ENCODE results near the gene FBLN5.
"Not testable (repeated sequence)": the region's sequence is repeated elsewhere in the genome, so short reads cannot be mapped to it uniquely, and the experiment has no call there.

The FBLN5 gene

GRCh38 chr14:91899806-91900205 is 47.7 kb downstream of the FBLN5 start:
- Histone ChIP-seq H3K4me2 (no peak overlapping the region), H3K79me2 (ENCODE audit: insufficient read depth, low read depth) (no peaks in the 10 kb centered on the region)

GRCh38 chr14:91899213-91899612 is 48.3 kb downstream of the FBLN5 start:
- H3K27ac ChIP-seq, result no peak overlapping the region
- H3K27me3 ChIP-seq (ENCODE audit: insufficient read depth, low read depth), result no peaks in the 10 kb centered on the region
- H3K4me3 ChIP-seq (IDR thresholded peaks at IDR 0.05; ENCODE audit: insufficient read depth, low read depth, low read length), result no peak overlapping the region
- no peaks in the 10 kb centered on the region for H3K4me1 ChIP-seq (ENCODE audit: low read depth, poor library complexity, severe bottlenecking)
- H3K79me2 ChIP-seq (ENCODE audit: insufficient read depth, low read depth), result no peaks in the 10 kb centered on the region
- no peaks in the 10 kb centered on the region for H4K20me1 ChIP-seq (ENCODE audit: insufficient read depth)
- H3K9ac ChIP-seq, result no peak overlapping the region
- no peaks in the 10 kb centered on the region for H3K36me3 ChIP-seq (ENCODE audit: insufficient read depth)
- H3K4me2 ChIP-seq, result no peak overlapping the region
- no peak overlapping the region for H2AFZ ChIP-seq (ENCODE audit: low read depth)
- TF ChIP-seq CTCF (conservative IDR thresholded peaks at IDR 0.05; ENCODE audit: low read depth, low read length), result no peak

More at GRCh38 chr14:91899806-91900205, 47.7 kb downstream of the FBLN5 start:
- no peaks in the 10 kb centered on the region for H3K36me3 ChIP-seq (ENCODE audit: insufficient read depth)
- H4K20me1 ChIP-seq (ENCODE audit: insufficient read depth), result no peaks in the 10 kb centered on the region
- no peak overlapping the region for H3K27ac ChIP-seq
- no peak for TF ChIP-seq CTCF (conservative IDR thresholded peaks at IDR 0.05; ENCODE audit: low read depth, low read length)
- no peak overlapping the region for H3K4me3 ChIP-seq (IDR thresholded peaks at IDR 0.05; ENCODE audit: insufficient read depth, low read depth, low read length)
- H3K4me1 ChIP-seq (ENCODE audit: low read depth, poor library complexity, severe bottlenecking), result no peaks in the 10 kb centered on the region
- no peak overlapping the region for H2AFZ ChIP-seq (ENCODE audit: low read depth)
- no peaks in the 10 kb centered on the region for H3K27me3 ChIP-seq (ENCODE audit: insufficient read depth, low read depth)
- H3K9ac ChIP-seq, result no peak overlapping the region

DNA sequence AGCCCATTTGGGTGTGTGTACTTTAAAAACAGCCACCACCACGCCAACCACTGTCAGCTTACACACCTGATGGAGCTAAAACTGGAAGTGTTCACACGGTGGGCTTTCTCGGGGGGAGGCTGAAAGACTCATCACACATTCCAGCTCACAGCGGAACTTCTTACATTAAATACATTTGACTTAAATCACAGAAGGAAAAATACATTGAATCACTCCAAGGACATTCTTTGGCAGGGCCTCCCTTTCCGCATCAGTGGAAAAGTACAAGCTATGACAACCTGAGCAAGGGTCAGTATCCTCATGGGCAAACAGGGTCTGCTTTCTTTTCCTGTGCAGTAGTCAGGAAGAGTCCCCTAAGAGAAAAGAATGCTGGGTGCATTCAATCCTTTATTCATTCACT is 49.1 kb downstream of the FBLN5 start:
- no peak for TF ChIP-seq CTCF (conservative IDR thresholded peaks at IDR 0.05; ENCODE audit: low read depth, low read length)
- no peaks in the 10 kb centered on the region for H3K4me1 ChIP-seq (ENCODE audit: low read depth, poor library complexity, severe bottlenecking)
- H2AFZ ChIP-seq (ENCODE audit: low read depth), result no peak overlapping the region
- H3K79me2 ChIP-seq (ENCODE audit: insufficient read depth, low read depth), result no peaks in the 10 kb centered on the region
- no peaks in the 10 kb centered on the region for H3K27me3 ChIP-seq (ENCODE audit: insufficient read depth, low read depth)
- H3K9ac ChIP-seq, result no peak overlapping the region
- H4K20me1 ChIP-seq (ENCODE audit: insufficient read depth), result no peaks in the 10 kb centered on the region
- H3K27ac ChIP-seq, result no peak overlapping the region
- no peak overlapping the region for H3K4me2 ChIP-seq
- no peaks in the 10 kb centered on the region for H3K36me3 ChIP-seq (ENCODE audit: insufficient read depth)
- H3K4me3 ChIP-seq (IDR thresholded peaks at IDR 0.05; ENCODE audit: insufficient read depth, low read depth, low read length), result no peak overlapping the region

DNA sequence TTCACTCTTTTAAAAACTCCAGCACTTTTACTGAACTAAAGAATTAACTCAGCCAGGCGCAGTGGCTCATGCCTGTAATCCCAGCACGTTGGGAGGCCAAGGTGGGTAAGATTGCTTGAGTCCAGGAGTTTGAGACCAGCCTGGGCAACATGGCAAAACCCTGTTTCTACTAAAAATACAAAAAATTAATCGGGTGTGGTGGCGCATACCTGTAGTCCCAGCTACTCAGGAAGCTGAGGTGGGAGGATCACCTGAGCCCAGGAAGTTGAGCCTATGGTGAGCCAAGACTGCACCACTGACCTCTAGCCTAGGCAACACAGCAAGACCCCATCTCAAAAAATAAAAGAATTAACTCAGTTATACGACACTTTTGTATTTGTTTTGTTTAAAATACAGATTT is 49.8 kb downstream of the FBLN5 start:
- H3K27ac ChIP-seq; H3K4me3 ChIP-seq (IDR thresholded peaks at IDR 0.05; ENCODE audit: insufficient read depth, low read depth, low read length); H3K9ac ChIP-seq; H3K4me2 ChIP-seq; H4K20me1 ChIP-seq (ENCODE audit: insufficient read depth); H2AFZ ChIP-seq (ENCODE audit: low read depth); H3K4me1 ChIP-seq (ENCODE audit: low read depth, poor library complexity, severe bottlenecking); H3K36me3 ChIP-seq (ENCODE audit: insufficient read depth); H3K27me3 ChIP-seq (ENCODE audit: insufficient read depth, low read depth); H3K79me2 ChIP-seq (ENCODE audit: insufficient read depth, low read depth): not testable (repeated sequence)

DNA sequence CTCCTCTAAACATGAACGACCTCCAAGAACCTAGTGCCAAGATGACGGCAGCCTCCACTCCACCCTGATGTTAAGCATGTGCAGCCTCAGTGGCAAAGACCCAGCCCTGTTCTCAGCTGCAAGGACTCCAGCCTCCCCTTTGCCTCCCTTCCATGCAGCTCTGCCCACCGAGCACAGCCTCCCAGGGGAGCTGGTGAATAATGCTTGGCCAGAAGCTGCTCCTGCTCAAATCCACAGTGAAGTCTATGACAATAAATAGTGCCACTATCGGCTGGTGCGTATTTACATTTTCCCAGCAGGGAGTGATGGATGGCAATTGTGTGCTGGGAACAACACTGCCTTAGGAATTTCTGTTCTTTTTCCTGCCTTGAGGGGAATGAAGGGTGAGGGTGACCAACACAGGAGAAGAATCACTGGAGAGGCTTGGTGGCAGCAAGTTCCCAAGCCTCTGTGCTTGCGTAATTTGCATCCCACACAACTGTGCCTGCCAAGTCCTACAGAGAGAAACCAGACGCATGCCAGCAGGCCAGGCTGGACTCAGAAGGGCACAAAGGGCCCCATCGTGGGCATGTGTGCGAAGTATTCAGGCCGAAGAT is 50.3 kb downstream of the FBLN5 start:
- no peak overlapping the region for H3K4me2 ChIP-seq
- TF ChIP-seq CTCF (conservative IDR thresholded peaks at IDR 0.05; ENCODE audit: low read depth, low read length), result no peak

More for the DNA sequence above, 50.3 kb downstream of the FBLN5 start:
- no peak overlapping the region for H3K4me3 ChIP-seq (IDR thresholded peaks at IDR 0.05; ENCODE audit: insufficient read depth, low read depth, low read length)
- H3K79me2 ChIP-seq (ENCODE audit: insufficient read depth, low read depth), result no peaks in the 10 kb centered on the region
- H3K27me3 ChIP-seq (ENCODE audit: insufficient read depth, low read depth), result no peaks in the 10 kb centered on the region
- H3K27ac ChIP-seq, result no peak overlapping the region
- no peak overlapping the region for H2AFZ ChIP-seq (ENCODE audit: low read depth)
- no peak overlapping the region for H3K9ac ChIP-seq
- no peaks in the 10 kb centered on the region for H4K20me1 ChIP-seq (ENCODE audit: insufficient read depth)
- H3K36me3 ChIP-seq (ENCODE audit: insufficient read depth), result no peaks in the 10 kb centered on the region
- no peaks in the 10 kb centered on the region for H3K4me1 ChIP-seq (ENCODE audit: low read depth, poor library complexity, severe bottlenecking)

Measured in KMS-11 (cell line).